GM11168 (cell line): ENCODE results near the gene CFAP46.
"Not testable (repeated sequence)": the region's sequence is repeated elsewhere in the genome, so short reads cannot be mapped to it uniquely, and the experiment has no call there.

ENCODE experiments used
- in situ Hi-C: fragments of 300-500 bp; cut with MboI; formaldehyde crosslinking; loops from one replicate; pipeline ENCODE4 v1.12.0; 2022; ENCODE audit warnings: low sequenced_read_pairs; ENCODE audit not compliant: unreplicated experiment

Gene CFAP46

DNA sequence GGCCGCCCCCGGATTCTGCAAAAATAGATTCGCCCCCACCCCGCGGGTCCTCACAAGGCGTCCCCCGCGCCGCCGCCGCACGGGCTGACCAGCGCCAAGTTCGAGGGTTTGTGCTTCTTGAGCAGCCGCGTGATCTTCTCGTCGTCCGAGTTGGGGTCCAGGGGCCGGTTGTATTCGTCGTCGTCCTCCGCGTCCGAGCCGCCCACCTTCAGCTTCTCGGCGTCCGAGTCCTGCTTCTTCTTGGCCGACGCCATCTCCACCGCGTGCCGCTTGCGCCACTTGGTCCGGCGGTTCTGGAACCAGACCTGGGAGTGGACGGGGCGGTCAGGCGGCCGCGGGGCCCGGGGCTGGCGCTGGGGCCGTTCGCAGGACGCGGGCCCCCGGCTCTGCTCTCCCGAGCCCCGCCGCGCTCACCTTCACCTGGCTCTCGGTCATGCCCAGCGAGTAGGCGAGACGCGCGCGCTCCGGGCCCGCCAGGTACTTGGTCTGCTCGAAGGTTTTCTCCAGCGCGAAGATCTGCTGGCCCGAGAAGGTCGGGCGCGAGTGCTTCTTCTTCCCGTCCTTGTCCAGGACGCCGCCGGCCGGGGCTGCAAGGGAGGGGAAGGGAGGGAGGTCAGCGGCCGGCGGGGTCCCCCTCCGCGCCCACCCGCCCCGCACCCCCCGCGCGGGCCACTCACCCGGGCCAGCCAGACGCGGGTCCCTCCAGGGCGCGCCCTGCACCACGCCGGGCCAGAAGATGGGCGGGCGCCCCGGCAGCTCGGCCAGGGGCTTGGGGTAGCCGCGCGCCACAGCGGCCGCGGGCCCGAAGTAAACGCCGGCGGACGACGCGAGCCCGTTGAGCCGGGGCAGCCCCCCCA is 157.3 kb downstream of the CFAP46 start:
- in situ Hi-C loops: no loop called here

DNA sequence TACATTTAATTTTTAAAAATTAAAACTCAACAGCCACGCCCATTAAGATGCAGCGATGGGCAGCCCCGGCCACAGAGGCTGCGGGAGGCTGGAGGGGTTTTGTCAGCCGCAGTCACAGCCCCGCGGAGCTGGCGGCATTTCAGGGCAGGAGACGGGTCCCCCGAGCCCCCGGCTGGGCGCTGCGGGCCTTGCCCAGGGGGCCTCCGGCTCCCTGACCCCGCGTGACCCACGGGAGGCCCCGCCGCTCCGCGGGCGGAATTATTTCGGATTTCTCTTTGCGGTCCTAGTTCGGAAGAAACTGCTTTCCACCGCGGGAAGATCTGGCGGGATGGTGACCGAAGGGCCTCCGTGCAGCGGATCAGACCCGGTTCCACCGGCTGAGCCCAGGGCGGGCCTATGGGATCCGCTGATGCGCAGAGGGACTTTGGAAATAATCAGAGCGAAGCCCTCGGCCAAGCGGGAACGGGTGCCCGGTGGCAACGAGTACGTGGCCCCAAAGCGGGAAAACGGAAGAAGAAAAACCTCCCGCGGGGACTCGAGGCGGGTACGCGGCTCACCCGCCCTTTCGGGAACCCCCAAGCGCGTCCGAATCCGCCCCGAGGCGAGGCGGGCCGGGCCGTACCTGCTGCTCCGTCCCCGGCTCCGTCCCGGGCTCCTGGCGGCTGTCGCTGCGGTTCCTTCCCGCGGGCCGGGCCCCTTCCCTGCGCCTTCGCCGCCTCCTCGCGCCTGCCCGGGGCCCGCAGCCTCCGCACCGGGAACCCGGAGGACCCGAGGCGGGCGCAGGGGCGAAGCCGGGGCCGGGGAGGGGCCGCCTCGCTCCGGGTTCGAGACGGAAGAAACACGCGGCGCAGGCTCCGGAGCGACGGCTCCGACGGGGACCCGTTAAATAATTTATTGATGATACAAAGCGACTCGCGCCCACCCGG is 158.2 kb downstream of the CFAP46 start:
- in situ Hi-C loops: no loop called here

DNA sequence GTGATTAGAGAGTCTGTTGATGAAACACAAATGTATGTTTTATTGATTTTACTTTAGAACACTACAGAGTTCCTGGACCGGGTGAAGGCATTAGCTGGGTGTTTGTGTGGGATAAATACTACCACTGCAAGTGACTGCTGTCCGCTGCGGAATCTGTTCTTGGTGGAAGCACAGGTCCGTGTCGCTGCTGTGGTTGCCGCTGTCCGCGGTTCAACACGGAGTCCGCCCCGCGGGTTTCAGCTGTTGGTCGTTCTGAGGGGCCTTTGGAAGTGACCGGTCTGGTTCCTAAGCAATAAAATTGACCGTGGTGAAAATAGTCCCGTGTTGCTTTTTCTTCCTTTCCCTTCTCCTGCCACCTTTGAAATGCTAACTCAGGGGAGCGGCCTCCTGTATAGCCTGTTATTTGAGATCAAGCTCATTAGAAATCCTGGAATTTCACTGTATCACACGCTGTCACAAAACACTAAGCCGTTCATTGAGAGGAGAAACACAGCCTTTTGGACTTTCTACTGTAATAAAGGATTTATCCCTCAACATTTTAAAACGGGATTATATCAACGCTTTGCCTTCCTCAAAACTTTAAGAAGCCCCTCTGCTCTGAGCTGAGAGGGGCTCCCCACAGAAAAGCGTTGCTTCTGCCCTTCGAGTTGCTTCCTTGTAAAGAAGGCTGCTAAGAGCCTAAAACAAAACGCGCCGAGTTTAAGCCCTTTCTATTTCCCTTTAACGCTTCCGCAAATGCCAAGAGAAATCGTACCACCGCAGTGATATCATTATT is 159.0 kb downstream of the CFAP46 start:
- in situ Hi-C loops: no loop called here

DNA sequence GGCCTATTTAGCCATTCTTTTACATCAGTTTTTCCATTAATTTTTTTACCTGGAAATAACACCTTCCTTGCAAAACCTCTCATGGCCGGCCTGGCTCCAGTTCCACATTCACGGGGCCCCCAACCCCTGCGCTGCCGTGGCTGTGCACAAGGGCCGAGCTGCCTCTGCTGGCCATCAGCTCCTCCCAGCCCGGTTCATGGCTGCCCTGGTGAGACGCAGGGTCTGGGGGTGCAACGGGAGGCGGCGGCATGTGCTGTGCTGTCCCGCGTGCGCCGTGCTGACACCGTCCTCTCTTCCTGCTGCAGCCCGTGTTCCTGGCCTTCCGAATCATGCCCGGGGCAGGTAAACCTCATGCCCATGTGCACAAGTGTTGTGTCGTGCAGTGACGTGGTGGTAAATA is 160.8 kb downstream of the CFAP46 start:
- in situ Hi-C loops: no loop called here

DNA sequence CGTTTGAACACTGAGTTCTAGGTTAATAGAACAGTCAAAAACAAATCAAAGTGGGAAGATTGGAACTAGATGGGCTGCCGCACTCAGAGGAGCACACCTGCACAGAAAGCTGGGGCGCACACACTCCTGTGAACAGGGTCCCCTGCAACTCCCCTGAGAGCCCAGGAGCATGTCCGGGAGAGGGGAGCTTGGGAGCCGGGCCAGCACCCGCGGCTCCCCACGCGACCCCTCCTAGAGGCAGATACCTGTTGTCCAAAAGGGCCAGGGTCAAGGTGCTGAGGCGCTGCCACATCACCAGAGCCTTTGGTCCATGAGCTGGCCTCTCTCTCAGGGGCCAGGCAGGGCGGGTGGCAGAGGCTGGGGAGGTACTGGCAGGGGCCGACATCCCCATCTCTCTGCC is 162.0 kb downstream of the CFAP46 start:
- in situ Hi-C loops: no loop called here

DNA sequence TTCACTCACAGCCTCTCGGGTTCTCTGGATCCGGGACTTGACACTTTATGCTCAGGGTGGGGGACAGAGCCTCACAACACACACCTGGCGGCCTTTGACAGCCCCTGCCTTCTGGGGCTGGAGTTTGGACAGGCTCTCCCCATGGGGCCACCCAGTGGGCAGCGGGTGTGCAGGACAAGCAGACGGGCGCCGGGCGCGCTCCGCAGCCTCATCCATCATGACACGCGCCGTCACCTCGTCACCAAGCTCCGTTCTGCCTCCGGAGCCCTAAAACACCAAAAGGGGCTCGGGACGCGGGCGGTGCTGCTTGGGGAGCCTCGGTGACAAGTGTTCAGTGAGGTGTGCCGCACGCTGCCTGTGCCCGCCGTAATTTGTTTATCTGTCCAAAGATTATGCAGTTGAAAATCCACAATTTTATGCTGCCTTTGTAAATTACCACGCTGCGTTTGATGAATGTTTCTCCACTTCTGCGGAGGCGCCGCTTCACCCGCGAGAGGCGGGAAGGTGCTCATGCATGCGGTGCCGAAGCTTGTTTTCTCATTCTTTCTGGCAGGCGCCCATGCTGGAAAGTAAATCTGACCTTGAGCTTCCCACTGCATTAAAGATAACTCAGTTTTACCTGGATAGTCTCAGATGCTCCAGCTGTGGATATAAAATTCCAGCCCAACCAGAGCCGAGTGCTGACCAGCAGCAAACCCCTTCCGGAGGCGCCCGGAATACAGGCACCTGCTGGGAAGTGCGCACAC is 162.6 kb downstream of the CFAP46 start:
- in situ Hi-C loops: no loop called here

DNA sequence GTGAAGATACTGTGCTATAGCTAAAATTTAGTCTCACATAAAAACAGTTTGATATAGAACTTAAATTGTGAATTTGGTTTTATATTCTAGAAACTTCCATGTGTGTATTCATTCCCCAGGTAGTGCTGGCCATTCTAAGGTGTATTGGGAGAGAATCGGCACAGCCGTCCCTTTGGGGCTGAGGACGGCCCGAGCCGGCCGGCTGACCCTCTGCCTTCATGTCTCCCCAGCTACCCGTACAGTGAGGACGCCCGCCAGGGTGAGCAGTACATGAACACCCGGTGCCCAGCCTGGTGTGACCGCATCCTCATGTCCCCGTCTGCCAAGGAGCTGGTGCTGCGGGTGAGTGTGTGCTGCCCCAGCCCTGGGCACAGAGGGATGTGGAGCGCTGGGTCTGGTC is 164.9 kb downstream of the CFAP46 start:
- in situ Hi-C loops: no loop called here

DNA sequence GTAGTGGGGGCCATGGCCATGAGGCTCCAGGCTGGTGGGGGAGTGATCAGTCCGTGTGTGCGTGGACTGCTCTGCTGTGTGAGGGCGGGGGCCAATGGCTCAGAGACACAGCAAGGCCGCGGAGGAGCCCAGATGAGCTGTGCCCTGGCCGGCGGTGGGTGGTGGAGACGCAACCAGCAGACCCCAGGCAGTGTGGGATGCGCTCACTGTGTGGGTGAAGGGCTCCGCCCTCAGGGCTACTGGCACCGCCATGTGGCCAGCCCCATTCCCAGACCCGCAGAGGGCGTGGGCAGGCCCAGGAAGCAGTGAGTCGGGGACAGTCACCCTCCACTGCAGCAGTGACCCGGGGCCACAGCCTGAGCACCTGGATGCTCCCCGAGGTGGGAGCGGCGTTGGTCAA is 165.5 kb downstream of the CFAP46 start:
- in situ Hi-C loops: no loop called here

DNA sequence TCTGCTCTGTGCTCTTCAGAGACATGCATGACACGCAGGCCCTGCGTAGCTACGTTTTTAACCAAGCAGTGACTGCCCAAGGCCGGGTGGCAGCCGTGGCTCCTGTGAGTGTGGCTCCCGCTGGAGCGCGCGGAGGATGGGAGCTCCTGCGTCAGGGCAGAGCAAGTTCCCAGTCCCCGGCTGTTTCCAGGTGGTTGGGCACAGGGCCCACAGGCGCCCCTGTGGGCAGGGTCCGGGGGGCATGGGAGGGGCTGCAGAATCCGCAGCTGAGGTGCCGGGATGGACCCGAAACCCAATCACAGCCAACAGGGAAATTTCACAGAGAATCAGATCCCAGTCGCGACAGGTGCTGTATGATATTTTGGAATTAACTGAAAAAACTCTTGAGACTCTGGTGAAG is 166.2 kb downstream of the CFAP46 start:
- in situ Hi-C loops: no loop called here

DNA sequence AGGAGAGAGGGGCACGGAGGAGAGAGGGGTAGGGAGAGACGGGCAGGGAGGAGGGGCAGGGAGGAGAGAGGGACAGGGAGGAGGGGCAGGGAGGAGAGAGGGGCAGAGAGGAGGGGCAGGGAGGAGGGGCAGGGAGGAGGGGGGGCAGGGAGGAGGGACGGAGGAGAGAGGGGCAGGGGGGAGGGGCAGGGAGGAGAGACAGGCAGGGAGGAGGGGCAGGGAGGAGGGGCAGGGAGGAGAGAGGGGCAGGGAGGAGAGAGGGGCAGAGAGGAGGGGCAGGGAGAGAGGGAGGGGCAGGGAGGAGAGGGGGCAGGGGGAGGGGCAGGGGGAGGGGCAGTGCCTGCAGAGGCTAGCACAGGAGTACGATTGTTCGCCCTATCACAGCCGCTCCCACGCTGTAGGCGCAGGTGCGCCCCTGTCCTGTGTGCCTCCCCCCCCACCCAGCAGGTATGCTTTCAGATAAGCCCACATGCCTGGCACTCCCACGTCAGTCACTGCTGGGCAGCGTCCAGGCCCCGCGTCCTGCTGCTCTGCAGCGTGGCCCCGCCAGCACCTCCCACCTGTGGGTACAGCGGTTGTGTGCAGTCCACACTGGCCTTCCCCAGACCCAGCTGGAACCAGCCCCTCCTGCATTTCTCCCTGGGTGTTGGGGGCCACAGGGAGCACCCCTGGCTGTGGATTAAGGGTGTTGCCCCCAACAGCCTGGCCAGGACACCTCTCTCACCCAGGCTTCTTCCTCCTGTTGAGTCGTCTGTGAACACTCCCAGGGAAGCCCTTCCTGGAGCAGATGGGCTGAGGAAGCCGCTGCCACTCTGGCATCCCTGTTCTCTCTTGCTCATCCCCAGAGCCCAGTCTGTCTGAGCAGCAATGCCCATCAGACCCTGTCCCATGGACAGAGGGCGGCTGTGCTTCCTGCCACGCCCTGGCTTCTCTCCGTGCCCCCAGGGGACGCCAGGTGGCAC is 167.2 kb downstream of the CFAP46 start:
- in situ Hi-C loops: no loop called here

DNA sequence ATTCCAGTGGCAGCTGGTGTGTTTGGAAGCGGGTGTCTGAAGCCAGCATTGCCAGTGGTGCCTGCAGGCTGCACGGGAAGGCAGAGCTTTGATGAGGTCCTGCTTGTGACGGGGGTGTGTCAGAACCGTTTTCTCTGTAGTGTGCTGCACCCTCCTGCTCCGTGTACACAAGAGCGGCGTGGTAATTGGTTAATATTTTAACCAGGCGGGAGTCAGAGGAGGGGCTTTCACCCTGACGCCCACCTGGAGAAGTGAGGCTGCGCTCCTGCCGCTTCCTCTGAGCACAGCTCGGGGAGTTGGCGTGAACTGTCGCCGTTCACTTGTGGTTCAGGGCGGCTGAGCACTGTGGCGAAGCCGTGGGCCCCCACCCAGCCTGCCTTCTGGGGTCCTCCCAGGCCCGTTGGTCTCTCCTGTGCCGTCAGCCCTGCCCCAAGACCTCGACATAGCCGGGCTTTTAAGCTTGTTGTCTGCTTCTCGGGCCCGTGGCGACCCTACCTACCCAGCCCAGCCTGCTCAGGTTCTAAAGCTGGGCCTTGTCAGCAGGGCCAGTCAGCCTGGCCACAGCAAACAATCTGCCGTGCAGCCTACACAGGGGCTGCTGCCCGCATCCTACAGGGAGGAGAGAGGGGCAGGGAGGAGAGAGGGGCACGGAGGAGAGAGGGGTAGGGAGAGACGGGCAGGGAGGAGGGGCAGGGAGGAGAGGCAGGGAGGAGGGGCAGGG is 168.0 kb downstream of the CFAP46 start:
- in situ Hi-C loops: no loop called here

DNA sequence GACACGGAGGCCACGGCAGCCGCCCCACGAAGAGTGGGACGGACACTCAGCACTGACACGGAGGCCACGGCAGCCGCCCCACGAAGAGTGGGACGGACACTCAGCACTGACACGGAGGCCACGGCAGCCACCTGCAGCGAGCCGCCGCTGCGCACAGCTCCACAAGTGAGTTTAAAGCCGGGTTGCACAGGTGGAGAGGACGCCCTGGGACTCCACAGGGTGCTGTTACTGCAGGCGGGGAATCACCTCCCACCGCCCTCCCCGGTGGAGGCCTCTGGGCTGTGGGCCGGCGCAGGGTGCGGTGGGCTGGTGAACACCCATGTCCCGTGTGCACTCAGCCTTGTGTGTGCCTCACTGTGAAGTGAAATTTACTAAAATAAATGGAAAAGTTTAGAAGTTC is 169.6 kb downstream of the CFAP46 start:
- in situ Hi-C loops: not testable (repeated sequence)

DNA sequence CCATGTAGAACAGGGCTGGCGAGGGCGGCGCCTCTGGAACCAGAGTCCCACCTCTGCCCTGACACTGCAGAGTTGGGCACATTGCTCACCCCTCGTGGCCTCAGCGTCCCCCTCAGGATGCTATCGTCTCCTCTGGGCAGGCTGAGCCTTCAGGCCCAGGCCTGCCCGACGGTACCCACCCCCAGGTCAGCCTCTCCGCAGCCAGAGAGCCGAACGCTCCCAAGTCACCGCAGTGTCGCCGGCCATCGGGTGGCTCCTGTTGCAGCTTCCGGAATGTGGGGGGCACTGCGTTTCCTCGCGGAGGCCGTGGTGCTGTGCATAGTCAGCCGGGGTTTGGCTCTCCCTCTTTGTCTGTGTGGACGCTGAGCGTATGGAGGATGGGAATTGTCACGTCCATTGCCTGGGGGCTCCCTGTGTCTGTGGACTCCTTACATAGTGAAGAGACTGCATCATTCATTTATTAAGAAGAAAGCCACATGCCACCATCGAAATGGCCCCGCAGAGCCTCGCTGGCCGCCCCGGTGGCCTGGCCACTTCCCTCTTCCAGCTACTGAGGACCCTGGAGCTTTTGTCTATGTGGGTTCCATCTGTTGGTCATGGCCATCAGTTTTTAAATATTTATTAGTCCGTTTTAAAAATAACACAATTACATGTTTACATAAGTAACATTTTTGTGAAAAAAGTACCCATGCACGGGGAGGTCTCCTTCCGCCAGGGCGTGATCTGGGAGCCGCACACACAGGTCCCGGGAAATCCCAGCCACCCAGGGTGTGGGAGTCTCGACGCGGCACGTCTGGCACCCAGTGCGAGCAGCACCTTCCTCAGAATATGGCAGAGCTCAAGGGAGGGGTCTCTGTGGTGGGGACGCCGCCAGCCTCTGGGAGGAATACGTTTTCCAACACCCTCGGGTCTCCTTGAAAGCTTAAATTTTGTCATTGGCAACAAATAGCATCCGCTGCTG is 172.0 kb downstream of the CFAP46 start:
- in situ Hi-C loops: no loop called here

DNA sequence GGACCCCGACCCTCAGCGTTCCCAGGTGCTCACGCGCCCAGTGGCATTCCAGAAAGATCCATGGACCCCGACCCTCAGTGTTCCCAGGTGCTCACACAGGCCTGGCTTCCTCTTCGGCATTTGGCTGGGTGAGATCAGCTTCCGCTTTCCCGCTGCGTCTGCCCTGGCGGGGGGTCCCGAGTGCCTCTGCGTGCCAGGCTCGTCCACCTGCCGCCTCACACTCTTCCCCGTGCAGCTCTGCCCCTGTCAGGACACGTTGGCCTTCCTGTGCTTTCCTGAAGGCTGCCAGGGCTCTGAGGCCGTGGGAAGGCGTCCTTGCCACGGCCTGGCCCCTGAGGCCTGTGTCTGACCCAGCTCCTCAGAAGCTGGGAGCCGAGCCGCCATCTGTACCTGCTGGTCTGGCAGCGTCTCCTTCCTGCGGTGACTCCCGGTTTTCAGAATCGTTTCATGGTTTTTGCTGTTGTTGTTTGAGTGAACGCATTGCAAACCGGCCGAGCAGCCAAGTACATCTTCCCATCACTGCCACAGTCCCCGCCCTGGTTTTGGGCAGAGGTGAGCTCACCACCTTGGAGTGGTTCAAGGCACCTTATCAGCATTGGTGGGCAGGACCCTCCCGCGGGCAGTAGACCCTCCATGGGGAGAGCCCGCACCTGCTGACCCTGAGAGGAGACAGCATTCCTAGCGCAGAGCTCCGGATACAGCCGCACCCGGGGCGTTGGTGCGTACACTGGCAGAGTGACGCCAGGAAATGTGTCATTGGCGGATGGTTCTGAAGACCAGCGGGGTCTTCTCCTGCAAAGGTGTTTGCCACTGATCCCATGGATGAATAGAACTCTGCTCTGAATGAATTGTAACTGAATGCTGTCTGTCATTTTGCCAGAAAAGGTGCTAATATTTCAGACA is 173.8 kb downstream of the CFAP46 start:
- in situ Hi-C loops: no loop called here

DNA sequence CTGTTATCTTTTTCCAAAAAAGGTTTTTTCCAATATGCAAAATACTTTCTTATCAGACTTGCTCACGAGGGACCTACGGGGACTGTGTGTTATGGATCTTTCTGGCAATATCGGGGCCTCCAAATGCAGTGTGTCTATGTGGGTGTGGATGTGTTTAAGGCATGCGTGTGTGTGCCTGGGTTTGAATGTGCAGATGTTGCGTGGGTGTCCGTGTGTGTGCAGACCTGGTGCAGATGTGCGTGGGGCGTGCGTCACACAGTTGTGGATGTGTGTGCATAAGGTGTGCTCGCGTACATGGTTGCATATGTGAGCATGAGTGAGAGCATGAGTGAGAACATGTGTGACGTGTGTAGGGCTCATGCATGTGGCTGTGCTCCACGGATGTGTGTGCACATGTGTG is 176.1 kb downstream of the CFAP46 start:
- in situ Hi-C loops: no loop called here

DNA sequence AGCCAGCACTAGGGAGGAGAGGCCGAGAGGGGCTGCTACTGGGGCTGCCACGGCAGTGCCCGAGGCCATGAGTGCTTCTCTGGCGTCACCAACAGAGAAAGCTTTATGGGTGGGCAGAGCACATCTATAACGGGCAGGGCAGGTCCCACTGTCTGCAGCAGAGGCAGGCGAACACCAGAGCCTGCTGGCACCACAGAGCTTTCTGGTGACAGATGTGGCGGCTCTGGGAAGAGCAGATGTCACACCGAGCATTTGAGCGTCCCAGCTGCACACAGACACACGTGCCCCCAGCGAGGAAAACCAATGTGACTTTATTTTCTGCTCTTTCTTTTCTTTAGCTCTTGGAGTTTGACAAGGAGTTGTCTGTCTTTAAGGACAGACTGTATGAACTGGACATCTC is 176.9 kb downstream of the CFAP46 start:
- in situ Hi-C loops: no loop called here
